ENCODE results near the gene TGIF2.

GRCh38 chr20:36542516-36543183, 30.7 kb upstream of the TGIF2 start:
- TF ChIP-seq ZNF274 (IDR thresholded peaks at IDR 0.05; ENCODE audit: low read depth, low read length) (no peak), YY1 (IDR thresholded peaks at IDR 0.05; ENCODE audit: insufficient read depth, insufficient read length) (no peak)

Measured in NT2/D1 (cell line).